NCI-H2171 (cell line): ENCODE data around the gene NCAPD3.
"Not testable (repeated sequence)": the region's sequence is repeated elsewhere in the genome, so short reads cannot be mapped to it uniquely, and the experiment has no call there.

Experiments used
- DNase-seq: peaks from one replicate; lab custom pipeline; 2025; lab: John Stamatoyannopoulos, UW

NCAPD3 gene, protein sequence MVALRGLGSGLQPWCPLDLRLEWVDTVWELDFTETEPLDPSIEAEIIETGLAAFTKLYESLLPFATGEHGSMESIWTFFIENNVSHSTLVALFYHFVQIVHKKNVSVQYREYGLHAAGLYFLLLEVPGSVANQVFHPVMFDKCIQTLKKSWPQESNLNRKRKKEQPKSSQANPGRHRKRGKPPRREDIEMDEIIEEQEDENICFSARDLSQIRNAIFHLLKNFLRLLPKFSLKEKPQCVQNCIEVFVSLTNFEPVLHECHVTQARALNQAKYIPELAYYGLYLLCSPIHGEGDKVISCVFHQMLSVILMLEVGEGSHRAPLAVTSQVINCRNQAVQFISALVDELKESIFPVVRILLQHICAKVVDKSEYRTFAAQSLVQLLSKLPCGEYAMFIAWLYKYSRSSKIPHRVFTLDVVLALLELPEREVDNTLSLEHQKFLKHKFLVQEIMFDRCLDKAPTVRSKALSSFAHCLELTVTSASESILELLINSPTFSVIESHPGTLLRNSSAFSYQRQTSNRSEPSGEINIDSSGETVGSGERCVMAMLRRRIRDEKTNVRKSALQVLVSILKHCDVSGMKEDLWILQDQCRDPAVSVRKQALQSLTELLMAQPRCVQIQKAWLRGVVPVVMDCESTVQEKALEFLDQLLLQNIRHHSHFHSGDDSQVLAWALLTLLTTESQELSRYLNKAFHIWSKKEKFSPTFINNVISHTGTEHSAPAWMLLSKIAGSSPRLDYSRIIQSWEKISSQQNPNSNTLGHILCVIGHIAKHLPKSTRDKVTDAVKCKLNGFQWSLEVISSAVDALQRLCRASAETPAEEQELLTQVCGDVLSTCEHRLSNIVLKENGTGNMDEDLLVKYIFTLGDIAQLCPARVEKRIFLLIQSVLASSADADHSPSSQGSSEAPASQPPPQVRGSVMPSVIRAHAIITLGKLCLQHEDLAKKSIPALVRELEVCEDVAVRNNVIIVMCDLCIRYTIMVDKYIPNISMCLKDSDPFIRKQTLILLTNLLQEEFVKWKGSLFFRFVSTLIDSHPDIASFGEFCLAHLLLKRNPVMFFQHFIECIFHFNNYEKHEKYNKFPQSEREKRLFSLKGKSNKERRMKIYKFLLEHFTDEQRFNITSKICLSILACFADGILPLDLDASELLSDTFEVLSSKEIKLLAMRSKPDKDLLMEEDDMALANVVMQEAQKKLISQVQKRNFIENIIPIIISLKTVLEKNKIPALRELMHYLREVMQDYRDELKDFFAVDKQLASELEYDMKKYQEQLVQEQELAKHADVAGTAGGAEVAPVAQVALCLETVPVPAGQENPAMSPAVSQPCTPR (N-terminal part only)

DNA sequence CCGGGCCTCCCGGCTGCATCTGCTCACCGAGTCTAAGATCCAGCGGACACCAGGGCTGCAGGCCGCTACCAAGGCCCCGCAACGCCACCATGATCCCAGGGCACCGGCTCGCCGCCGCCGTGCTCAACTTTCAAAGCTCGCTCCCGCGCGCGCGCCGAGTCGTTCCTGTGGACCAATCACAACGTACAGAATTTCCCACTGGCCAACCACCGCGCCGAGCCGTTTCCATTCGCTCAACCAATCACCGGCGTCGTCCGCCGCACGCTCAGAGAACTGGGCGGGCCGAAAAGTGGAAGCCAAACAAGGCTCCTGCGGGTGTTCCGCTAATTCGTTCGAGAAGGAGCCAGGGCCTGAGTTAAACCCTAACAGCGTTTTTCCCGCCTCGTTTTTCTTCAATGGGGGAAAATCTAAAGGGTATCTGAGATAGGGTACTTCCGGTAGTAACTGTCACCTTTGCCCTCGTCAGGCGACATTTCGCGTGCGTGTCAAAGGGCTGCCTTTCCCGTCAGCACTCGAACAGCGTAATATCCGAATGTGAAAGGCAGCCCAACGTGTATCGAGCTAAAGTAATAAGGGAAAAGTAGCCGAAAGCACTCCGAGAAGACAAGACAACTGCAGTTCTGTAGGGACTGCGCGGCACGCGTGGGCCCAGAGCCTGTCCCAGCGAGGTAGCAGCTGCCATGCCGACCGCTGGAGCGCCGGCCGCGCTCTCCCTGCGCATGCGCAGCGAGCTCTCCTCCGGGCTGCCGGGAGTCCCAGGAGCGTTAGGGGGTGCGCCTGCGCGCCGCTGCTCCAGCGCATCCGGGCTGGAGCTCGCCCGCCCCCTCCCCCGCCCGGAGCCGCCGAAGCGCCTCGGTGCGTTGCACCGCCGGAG lies at the start of gene NCAPD3, which contains the start of gene VPS26B:
NCAPD3 (minus strand) TSS at position 132 of the 874 bp plus-strand sequence; CDS start at position 91, 41 bp downstream.
VPS26B (plus strand) TSS at position 836 of the 874 bp plus-strand sequence. CDS start 452 bp downstream, outside the sequence.
- DNase-seq, result peak; percentile 89

DNA sequence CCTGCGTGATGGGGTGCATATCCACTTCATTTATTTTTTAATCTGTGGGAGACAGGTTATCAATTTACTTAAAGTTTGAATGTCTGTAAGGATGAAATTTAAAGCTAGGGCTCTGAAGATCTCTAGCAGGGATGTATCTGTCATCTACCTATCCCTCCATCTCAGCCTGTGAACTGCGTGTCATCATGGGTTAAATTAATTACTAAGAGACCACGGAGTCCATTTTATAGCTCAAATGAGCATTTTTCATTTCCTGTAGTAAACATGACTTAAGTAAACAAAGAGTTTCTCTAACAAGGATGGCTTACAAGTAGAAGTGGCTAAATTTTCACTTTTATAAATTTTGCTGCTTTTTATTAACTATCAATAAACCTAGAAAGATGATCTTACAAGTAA lies 49.5 kb upstream of the NCAPD3 start:
- no peak for DNase-seq

DNA sequence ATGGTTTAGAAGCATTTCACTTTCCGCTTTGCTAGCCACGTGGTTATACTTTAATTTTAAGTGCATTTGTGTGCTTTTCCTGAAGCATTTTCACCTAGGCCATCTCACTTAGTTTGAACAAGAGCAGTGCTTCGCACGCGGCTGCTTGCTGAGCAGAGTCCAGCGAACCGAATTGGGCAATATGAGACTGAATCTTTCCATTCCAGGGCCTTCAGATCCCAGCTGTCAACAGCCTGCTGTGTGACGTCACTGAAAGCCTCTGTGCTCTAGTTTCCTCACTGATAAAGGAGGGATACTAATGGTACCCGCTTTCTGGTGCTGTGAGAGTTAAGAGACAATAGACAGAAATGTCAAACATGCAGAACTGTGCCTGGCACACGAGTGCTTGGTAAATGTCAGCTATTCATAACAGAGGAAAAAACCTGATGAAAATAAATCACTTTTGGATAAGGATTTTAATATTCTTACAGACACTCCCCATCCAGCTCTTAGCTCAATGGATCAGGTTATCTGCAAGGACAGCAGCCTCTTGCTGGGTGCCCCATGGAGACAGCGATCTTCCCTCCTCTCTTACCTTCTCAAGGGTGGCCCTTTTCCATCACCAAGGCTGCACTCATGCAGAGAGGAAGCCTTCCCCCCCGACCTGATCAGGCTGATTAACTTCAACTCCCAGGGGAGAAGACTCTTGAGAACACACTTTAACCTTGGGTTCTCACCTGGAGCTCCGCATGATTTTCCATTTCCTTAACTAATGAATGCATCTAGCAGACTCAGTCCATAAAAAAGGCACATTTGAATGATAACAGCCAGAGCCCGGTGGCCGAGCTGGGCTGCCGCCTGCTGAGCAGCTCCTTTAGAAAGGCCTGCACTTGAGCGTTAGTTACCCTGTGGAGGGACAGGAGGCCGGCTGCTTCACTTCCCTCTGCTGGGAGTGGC lies 48.9 kb upstream of the NCAPD3 start:
- DNase-seq, result no peak

GRCh38 chr11:134271978-134272377 lies 48.2 kb upstream of the NCAPD3 start:
- no peak for DNase-seq

DNA sequence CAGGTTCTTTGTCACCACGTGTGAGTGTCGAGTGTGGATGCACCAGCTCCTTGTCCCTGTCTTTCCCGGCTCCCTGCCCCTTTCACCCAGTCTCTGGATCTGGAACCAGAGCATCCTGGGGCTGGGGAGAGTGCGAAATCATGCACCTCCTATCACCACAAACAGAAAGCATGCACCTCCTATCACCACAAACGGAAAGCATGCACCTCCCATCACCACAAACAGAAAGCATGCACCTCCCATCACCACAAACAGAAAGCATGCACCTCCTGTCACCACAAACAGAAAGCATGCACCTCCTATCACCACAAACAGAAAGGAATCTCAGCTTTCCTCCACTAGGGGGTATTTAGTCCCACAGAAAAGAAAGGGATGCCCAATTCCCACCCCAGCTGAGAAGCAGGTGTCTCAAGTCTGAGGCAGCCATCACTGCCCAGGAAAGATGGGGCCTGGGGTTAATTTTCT lies 46.5 kb upstream of the NCAPD3 start:
- no peak for DNase-seq

- no peak for DNase-seq
Measured at GRCh38 chr11:134267966-134268365, 44.2 kb upstream of the NCAPD3 start.

- DNase-seq, result no peak
Measured at GRCh38 chr11:134267461-134267860, 43.7 kb upstream of the NCAPD3 start.

GRCh38 chr11:134266841-134267251 lies 43.1 kb upstream of the NCAPD3 start:
- no peak for DNase-seq

DNA sequence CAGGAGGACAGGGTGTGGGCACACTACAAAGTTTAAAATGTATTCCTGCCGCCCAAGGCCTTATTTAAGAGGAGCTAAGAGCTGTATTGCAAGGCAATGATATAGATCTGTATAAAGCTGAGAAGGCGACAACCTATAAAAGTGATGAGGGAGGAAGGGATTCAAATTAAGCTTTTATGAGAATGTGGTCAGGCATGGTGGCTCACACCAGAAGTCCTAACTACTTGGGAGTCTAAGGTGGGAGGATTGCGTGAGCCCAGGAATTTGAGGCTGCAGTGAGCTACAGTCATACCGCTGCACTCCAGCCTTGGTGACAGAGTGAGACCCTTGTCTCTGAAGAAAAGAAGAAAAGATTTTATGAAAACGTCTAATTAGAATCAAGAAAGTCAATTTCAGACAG lies 42.7 kb upstream of the NCAPD3 start:
- DNase-seq, result no peak

GRCh38 chr11:134264966-134265764 lies 41.4 kb upstream of the NCAPD3 start:
- DNase-seq, result no peak

DNA sequence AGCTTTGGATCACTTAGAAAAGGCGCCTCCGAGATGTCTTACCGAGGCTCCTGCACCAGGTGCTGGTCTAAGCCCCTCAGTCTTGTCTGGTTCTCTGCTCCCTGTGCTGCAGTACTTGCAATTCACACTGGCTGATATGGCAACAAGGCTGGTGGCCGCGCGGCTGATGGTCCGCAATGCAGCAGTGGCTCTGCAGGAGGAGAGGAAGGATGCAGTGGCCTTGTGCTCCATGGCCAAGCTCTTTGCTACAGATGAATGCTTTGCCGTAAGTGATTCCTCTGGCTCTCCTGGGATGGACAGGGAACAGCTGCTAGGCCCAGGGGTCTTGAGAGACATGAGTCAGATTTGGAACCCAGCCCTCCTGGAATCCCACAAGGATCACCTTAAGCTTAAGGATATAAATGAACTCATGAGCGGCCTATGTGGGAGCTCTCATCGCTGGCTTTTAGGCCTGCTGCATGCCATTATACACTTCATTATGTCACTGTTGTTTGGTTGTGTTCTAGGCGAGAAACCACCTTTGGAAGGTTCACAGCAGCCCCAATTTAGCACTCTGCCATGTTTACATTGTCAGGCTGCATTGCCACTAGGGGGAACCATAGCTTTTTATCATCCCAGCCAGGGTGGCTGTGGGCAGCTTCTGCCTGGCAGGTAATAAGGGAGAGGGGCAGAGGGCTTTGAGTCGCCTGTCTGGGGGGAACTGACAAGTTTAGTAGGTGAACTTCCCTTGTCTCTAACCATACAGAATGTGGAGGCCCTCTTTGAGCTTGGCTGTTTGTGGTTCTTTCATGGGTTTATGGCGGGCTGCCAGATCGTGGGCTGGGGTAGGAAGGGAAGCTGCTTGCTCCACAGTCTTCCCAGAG lies 38.1 kb upstream of the NCAPD3 start:
- DNase-seq, result no peak

DNA sequence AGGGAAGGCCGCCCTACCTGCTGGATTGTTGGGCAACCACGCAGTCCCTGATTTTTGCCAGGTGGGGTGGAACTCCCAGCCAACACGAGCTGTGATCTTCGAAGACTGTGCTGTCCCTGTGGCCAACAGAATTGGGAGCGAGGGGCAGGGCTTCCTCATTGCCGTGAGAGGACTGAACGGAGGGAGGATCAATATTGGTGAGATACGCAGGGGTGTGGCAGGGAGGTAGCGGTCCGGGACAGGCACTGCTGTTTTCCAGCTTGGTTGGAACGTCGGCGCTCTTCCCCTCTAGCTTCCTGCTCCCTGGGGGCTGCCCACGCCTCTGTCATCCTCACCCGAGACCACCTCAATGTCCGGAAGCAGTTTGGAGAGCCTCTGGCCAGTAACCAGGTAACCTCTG lies 37.2 kb upstream of the NCAPD3 start:
- no peak for DNase-seq

GRCh38 chr11:134260503-134260902 lies 36.7 kb upstream of the NCAPD3 start:
- DNase-seq, result no peak

- no peak for DNase-seq
Measured at GRCh38 chr11:134258577-134258976, 34.8 kb upstream of the NCAPD3 start.

GRCh38 chr11:134257101-134257500 lies 33.3 kb upstream of the NCAPD3 start:
- DNase-seq, result no peak

DNA sequence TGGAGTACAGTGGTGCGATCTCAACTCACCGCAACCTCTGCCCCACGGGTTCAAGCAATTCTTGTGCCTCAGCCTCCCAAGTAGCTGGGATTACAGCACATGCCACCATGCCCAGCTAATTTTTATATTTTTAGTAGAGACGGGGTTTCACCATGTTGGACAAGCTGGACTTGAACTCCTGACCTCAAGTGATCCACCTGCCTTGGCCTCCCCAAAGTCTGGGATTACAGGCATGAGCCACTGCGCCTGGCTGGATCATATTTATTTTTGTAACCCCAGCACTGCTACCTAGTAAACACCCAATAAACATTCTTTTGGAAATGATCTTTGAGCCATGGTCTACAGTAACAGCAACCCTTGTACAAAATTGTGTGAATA lies 31.4 kb upstream of the NCAPD3 start:
- DNase-seq, result not testable (repeated sequence)

- DNase-seq, result no peak
Measured at GRCh38 chr11:134254433-134255183, 30.8 kb upstream of the NCAPD3 start.
